Measurements from ENCODE around the gene NDUFS4. TPM values are rescaled to one million over a fixed set of nuclear protein-coding genes. Genes with fewer than 3 reads are reported as not detected.
"Not testable (repeated sequence)": the region's sequence is repeated elsewhere in the genome, so short reads cannot be mapped to it uniquely, and the experiment has no call there.

The NDUFS4 gene
- total RNA-seq, 3 donors from 2014 or later (not counting 1 experiment from before 2014, with no cell fraction given) = 22.4 to 33.1 (median 25.7) TPM

DNA sequence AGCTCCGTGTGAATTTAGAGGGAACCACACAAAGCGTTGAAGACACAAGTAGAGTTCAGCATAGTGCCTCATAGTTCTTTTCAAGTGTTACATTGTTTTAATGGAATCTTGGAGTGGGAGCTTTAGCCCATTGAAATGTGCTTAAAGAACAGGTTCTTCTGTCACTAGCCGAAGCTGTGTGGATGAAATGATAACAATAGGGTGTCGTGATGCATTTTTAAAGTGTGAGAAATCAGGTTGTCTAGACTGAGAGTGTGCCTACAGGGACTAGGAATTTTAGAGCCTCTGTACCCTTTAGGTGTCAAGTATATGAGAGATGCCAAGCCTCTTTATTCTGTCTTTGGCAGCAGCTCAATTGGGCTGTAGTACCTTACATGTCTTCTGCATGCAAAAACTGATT lies 83.0 kb downstream of the NDUFS4 start:
- Mint-ChIP-seq H3K27me3 (ENCODE audit: low read depth in 2 of 2) (no peaks in the 10 kb centered on the region), H3K36me3 (no peaks in the 10 kb centered on the region), H3K4me1 (peaks cover 14 to 15% of the 10 kb centered on the region in 2 donors), H3K27ac (no peak overlapping the region), H3K9me3 (no peaks in the 10 kb centered on the region), H3K4me3 (no peak overlapping the region)
- ATAC-seq (no peak), DNase-seq (no peak)
- WGBS (ENCODE audit: insufficient coverage) = 92% methylated on average over 4 of the region's 4 CpGs
- H3K36me3 ChIP-seq (ENCODE audit: control insufficient read depth, insufficient read depth, low read length) = peaks cover 8% of the 10 kb centered on the region
- H3K4me3 ChIP-seq (ENCODE audit: low read length) = no peak overlapping the region
- TF ChIP-seq, protein P1, sequence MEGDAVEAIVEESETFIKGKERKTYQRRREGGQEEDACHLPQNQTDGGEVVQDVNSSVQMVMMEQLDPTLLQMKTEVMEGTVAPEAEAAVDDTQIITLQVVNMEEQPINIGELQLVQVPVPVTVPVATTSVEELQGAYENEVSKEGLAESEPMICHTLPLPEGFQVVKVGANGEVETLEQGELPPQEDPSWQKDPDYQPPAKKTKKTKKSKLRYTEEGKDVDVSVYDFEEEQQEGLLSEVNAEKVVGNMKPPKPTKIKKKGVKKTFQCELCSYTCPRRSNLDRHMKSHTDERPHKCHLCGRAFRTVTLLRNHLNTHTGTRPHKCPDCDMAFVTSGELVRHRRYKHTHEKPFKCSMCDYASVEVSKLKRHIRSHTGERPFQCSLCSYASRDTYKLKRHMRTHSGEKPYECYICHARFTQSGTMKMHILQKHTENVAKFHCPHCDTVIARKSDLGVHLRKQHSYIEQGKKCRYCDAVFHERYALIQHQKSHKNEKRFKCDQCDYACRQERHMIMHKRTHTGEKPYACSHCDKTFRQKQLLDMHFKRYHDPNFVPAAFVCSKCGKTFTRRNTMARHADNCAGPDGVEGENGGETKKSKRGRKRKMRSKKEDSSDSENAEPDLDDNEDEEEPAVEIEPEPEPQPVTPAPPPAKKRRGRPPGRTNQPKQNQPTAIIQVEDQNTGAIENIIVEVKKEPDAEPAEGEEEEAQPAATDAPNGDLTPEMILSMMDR (IDR thresholded peaks at IDR 0.05) = no peak
- no peaks in the 10 kb centered on the region for H3K9me3 ChIP-seq (ENCODE audit: control insufficient read depth, insufficient read depth, low read length)
- no peak overlapping the region for H3K27ac ChIP-seq (ENCODE audit: low read length)
- H3K4me1 ChIP-seq (ENCODE audit: control insufficient read depth, insufficient read depth, low read length) = no peaks in the 10 kb centered on the region
- H3K27me3 ChIP-seq (ENCODE audit: control insufficient read depth, insufficient read depth, low read length) = no peaks in the 10 kb centered on the region
- intact Hi-C loops (cut with micrococcal nuclease) = no loop called here

- H3K27me3 ChIP-seq (ENCODE audit: control insufficient read depth, insufficient read depth, low read length) = no peaks in the 10 kb centered on the region
- Mint-ChIP-seq H3K9me3 (peaks cover 0 to 3% of the 10 kb centered on the region in 2 donors), H3K36me3 (peaks cover 6% of the 10 kb centered on the region), H3K4me3 (no peak overlapping the region), H3K4me1 (peaks cover 10 to 14% of the 10 kb centered on the region in 2 donors), H3K27ac (no peak overlapping the region), H3K27me3 (ENCODE audit: low read depth in 2 of 2) (no peaks in the 10 kb centered on the region)
- H3K4me3 ChIP-seq (ENCODE audit: low read length) = no peak overlapping the region
- no CpG with 5 or more reads among the region's 2 CpGs for WGBS (ENCODE audit: insufficient coverage)
- H3K4me1 ChIP-seq (ENCODE audit: control insufficient read depth, insufficient read depth, low read length) = no peaks in the 10 kb centered on the region
- ATAC-seq (no peak), DNase-seq (no peak)
- H3K27ac ChIP-seq (ENCODE audit: low read length) = no peak overlapping the region
- peaks cover 15% of the 10 kb centered on the region for H3K36me3 ChIP-seq (ENCODE audit: control insufficient read depth, insufficient read depth, low read length)
- TF ChIP-seq, protein P1 (IDR thresholded peaks at IDR 0.05) = no peak
- intact Hi-C loops (cut with micrococcal nuclease) = no loop called here
- H3K9me3 ChIP-seq (ENCODE audit: control insufficient read depth, insufficient read depth, low read length) = no peaks in the 10 kb centered on the region
Measured at GRCh38 chr5:53645078-53645477, 84.6 kb downstream of the NDUFS4 start.

DNA sequence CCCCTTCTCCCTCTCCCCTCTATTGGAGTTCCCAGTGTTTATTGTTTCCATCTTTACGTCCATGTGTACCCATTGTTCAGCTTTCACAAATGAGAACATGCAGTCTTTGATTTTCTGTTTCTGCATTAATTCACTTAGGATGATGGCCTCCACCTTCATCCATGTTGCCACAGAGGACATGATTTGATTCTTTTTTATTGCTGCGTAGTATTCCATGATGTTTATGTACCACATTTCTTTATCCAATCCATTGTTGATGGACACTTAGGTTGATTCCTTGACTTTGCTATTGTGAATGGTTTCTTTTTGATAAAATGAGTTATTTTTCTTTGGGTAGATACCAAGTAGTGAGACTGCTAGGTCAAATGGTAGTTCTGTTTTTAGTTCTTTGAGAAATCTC lies 88.9 kb downstream of the NDUFS4 start:
- no peak for ATAC-seq
- intact Hi-C loops (cut with micrococcal nuclease) = no loop called here
- TF ChIP-seq, protein P1 (IDR thresholded peaks at IDR 0.05) = no peak
- WGBS (ENCODE audit: insufficient coverage) = 100% methylated on average over 1 of the region's 2 CpGs
- no peak overlapping the region for H3K27ac Mint-ChIP-seq
- no peaks in the 10 kb centered on the region for H3K27me3 ChIP-seq (ENCODE audit: control insufficient read depth, insufficient read depth, low read length)
- no peaks in the 10 kb centered on the region for H3K9me3 ChIP-seq (ENCODE audit: control insufficient read depth, insufficient read depth, low read length)
- H3K27ac ChIP-seq (ENCODE audit: low read length) = no peak overlapping the region
- H3K36me3 ChIP-seq (ENCODE audit: control insufficient read depth, insufficient read depth, low read length) = peaks cover 15% of the 10 kb centered on the region
- H3K36me3 Mint-ChIP-seq = peaks cover 6% of the 10 kb centered on the region
- H3K4me1 Mint-ChIP-seq = no peaks in the 10 kb centered on the region
- no peak overlapping the region for H3K4me3 Mint-ChIP-seq
- no peaks in the 10 kb centered on the region for H3K27me3 Mint-ChIP-seq (ENCODE audit: low read depth in 2 of 2)
- no peak overlapping the region for H3K4me3 ChIP-seq (ENCODE audit: low read length)
- DNase-seq = no peak
- H3K4me1 ChIP-seq (ENCODE audit: control insufficient read depth, insufficient read depth, low read length) = no peaks in the 10 kb centered on the region
- H3K9me3 Mint-ChIP-seq = peaks cover 0 to 3% of the 10 kb centered on the region in 2 donors

DNA sequence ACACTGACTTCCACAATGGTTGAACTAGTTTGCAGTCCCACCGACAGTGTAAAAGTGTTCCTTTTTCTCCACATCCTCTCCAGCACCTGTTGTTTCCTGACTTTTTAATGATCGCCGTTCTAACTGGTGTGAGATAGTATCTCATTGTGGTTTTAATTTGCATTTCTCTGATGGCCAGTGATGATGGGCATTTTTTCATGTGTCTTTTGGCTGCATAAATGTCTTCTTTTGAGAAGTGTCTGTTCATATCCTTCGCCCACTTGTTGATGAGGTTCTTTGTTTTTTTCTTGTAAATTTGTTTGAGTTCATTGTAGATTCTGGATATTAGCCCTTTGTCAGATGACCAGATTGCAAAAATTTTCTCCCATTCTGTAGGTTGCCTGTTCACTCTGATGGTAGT lies 100.1 kb downstream of the NDUFS4 start:
- H3K4me3 Mint-ChIP-seq; H3K27me3 Mint-ChIP-seq (ENCODE audit: low read depth in 2 of 2); intact Hi-C loops (cut with micrococcal nuclease); H3K4me1 ChIP-seq (ENCODE audit: control insufficient read depth, insufficient read depth, low read length); H3K36me3 ChIP-seq (ENCODE audit: control insufficient read depth, insufficient read depth, low read length); H3K36me3 Mint-ChIP-seq; DNase-seq; H3K27me3 ChIP-seq (ENCODE audit: control insufficient read depth, insufficient read depth, low read length); H3K9me3 ChIP-seq (ENCODE audit: control insufficient read depth, insufficient read depth, low read length); H3K9me3 Mint-ChIP-seq; H3K4me3 ChIP-seq (ENCODE audit: low read length); ATAC-seq; H3K27ac ChIP-seq (ENCODE audit: low read length); H3K27ac Mint-ChIP-seq: not testable (repeated sequence)
- peaks cover 12 to 13% of the 10 kb centered on the region in 2 donors for H3K4me1 Mint-ChIP-seq
- WGBS (ENCODE audit: insufficient coverage) = 77% methylated on average over 4 of the region's 4 CpGs

GRCh38 chr5:53665313-53665712 lies 104.9 kb downstream of the NDUFS4 start:
- H3K27me3 Mint-ChIP-seq (ENCODE audit: low read depth in 2 of 2); H3K4me3 Mint-ChIP-seq; H3K9me3 ChIP-seq (ENCODE audit: control insufficient read depth, insufficient read depth, low read length); DNase-seq; H3K27me3 ChIP-seq (ENCODE audit: control insufficient read depth, insufficient read depth, low read length); H3K27ac Mint-ChIP-seq; H3K4me3 ChIP-seq (ENCODE audit: low read length); intact Hi-C loops (cut with micrococcal nuclease); H3K27ac ChIP-seq (ENCODE audit: low read length); H3K4me1 ChIP-seq (ENCODE audit: control insufficient read depth, insufficient read depth, low read length); H3K36me3 Mint-ChIP-seq; H3K36me3 ChIP-seq (ENCODE audit: control insufficient read depth, insufficient read depth, low read length); ATAC-seq; H3K9me3 Mint-ChIP-seq: not testable (repeated sequence)
- peaks cover 12 to 13% of the 10 kb centered on the region in 2 donors for H3K4me1 Mint-ChIP-seq
- 94% methylated on average over 8 of the region's 11 CpGs for WGBS (ENCODE audit: insufficient coverage)
